Calu3 (cell line): ENCODE results near the gene ARID5B. TPM values are rescaled to one million over a fixed set of nuclear protein-coding genes. Genes with fewer than 3 reads are reported as not detected.

Experiments
- BruUV-seq: library from RNA; stranded (reverse); fragments of 400-500 nt; replicated peaks from 2 replicates; lab custom pipeline; 2021; lab: Mats Ljungman, UMichigan
- CTCF ChIA-PET: fragments of 300-600 bp; sonication (Branson Sonifier 250); formaldehyde crosslinking; loops from one replicate; lab custom pipeline; 2022; ENCODE audit warnings: antibody characterized with exemption; lab: Charles Lee
- DNase-seq: peaks from one replicate; pipeline ENCODE4 v3.0.0; 2022
- H3K27ac Mint-ChIP-seq: one replicate; pipeline ENCODE4 v1.8.0; 2022; ENCODE audit warnings: mixed read lengths; ENCODE audit not compliant: unreplicated experiment
- H3K27me3 Mint-ChIP-seq: one replicate; pipeline ENCODE4 v1.8.0; 2022; ENCODE audit warnings: mixed read lengths; ENCODE audit not compliant: unreplicated experiment
- H3K36me3 Mint-ChIP-seq: one replicate; pipeline ENCODE4 v1.8.0; 2022; ENCODE audit warnings: mild to moderate bottlenecking, moderate library complexity, mixed read lengths; ENCODE audit not compliant: insufficient read depth, unreplicated experiment
- H3K4me1 Mint-ChIP-seq: one replicate; pipeline ENCODE4 v1.8.0; 2022; ENCODE audit warnings: mild to moderate bottlenecking, low read depth, mixed read lengths; ENCODE audit not compliant: unreplicated experiment
- H3K4me3 Mint-ChIP-seq: one replicate; pipeline ENCODE4 v1.8.0; 2022; ENCODE audit warnings: mild to moderate bottlenecking, low read depth, moderate library complexity, mixed read lengths; ENCODE audit not compliant: unreplicated experiment
- H3K9me3 Mint-ChIP-seq: one replicate; pipeline ENCODE4 v1.8.0; 2022; ENCODE audit warnings: low read depth, mixed read lengths; ENCODE audit not compliant: unreplicated experiment
- intact Hi-C: fragments of 100-400 bp; cut with micrococcal nuclease; formaldehyde crosslinking; loops from one replicate; pipeline ENCODE4 v1.10.0; 2022; ENCODE audit not compliant: unreplicated experiment
- total RNA-seq: library from RNA; stranded (reverse); gene quantifications from 2 replicates; pipeline ENCODE4 v1.2.3, GENCODE V29; 2022
- TF ChIP-seq, protein P1 (sequence below): fragments of 200-600 bp; IDR thresholded peaks from one replicate; pipeline ENCODE4 v1.8.0; 2022; ENCODE audit warnings: antibody characterized with exemption; ENCODE audit not compliant: unreplicated experiment

Gene ARID5B
- total RNA-seq, 1 experiment from 2014 or later = 10.0 TPM

DNA sequence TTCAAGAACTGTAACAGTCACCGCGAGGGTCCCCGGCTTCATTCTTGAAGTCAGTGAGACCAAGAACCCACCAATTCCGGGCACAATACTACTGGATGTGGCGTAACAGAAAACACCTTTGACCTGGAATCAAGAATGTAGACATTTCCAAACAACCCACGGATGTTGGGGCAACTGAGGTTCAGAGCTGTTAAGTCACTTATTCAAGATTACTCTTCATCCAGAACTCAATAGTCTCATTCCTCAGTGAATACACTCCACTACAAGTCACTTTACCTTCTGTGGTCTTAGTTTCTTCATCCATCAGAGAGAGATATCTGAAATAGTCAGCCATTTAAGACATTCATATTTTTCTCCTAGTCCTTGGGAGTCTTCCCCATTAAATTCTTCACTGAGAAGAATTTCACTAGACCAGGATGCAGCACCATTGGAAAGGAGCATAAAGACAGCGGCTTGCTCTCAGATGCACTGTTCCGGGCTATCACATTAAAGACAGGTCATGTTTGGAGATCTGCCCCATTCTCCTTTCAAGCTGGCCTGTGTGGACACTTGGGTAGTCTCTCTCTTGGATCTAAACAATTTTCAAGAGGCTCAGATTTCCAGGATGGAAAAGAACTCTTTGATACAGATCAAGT, 32.3 kb upstream of the ARID5B start:
- DNase-seq = no peak
- BruUV-seq = no TSS peak
- Mint-ChIP-seq H3K4me1 (peaks cover 23% of the 10 kb centered on the region), H3K27me3 (no peaks in the 10 kb centered on the region), H3K9me3 (no peaks in the 10 kb centered on the region), H3K36me3 (no peaks in the 10 kb centered on the region), H3K4me3 (no peak overlapping the region), H3K27ac (no peak overlapping the region)
- CTCF ChIA-PET = no interaction called here
- intact Hi-C loops = no loop called here
- TF ChIP-seq, protein P1, sequence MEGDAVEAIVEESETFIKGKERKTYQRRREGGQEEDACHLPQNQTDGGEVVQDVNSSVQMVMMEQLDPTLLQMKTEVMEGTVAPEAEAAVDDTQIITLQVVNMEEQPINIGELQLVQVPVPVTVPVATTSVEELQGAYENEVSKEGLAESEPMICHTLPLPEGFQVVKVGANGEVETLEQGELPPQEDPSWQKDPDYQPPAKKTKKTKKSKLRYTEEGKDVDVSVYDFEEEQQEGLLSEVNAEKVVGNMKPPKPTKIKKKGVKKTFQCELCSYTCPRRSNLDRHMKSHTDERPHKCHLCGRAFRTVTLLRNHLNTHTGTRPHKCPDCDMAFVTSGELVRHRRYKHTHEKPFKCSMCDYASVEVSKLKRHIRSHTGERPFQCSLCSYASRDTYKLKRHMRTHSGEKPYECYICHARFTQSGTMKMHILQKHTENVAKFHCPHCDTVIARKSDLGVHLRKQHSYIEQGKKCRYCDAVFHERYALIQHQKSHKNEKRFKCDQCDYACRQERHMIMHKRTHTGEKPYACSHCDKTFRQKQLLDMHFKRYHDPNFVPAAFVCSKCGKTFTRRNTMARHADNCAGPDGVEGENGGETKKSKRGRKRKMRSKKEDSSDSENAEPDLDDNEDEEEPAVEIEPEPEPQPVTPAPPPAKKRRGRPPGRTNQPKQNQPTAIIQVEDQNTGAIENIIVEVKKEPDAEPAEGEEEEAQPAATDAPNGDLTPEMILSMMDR = no peak

DNA sequence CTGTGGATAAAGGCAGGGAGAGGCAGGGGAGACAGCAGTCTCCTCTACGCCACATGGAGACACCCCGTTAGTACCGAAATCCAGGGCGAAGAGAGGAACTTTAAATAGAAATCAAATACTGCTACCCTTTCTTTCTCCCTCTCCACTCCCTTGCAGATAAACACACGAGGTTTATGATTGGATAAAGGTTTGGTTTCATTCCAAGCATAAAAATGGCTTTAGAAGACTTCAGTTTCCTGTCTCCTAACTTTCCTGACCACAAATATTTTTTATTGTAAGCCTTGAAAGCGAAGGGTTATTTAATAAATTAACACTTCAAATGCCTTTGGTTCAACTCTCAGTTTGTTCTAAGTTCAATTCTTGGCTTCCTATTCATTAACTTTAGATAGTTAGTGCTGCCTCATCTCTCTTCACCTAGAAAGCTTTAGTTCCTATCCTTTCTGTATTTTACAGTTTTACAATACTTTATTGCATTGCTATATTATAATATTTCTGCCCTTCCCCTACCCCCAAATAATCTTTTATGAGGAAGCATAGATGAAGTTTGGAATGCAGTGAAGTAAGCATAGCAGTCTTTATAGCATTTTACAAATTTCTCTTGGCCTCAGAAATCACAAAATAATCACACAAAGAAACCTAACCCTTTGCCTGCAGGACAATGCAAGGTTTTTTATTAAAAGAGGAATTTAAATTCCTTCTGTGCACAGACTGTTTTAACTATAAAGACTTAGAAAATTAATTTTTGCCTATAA, 31.5 kb upstream of the ARID5B start:
- Mint-ChIP-seq H3K9me3 (no peaks in the 10 kb centered on the region), H3K4me1 (peaks cover 23% of the 10 kb centered on the region), H3K36me3 (no peaks in the 10 kb centered on the region), H3K27ac (no peak overlapping the region), H3K27me3 (peaks cover 7% of the 10 kb centered on the region), H3K4me3 (no peak overlapping the region)
- no TSS peak for BruUV-seq
- CTCF ChIA-PET = no interaction called here
- intact Hi-C loops = no loop called here
- no peak for DNase-seq
- TF ChIP-seq, protein P1 = no peak

DNA sequence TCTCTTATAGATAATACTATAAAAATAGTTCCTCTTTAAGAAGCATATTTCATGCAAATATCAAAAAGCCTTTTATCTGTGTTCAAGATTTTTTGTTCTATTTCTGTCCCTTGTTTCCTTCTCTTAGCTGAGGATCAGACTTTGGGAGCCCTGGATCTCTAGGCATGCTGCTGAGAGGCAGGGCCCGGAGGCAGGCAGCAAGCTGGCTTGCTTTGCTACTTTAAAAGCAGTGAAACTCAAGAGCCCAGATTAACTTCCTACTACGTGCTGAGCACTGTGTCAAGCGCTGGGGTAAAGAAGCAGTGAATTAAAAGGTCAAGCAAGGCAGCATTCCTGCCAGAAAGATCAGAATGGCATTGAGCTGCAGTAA, 31.0 kb upstream of the ARID5B start:
- CTCF ChIA-PET = no interaction called here
- TF ChIP-seq, protein P1 = no peak
- no TSS peak for BruUV-seq

DNA sequence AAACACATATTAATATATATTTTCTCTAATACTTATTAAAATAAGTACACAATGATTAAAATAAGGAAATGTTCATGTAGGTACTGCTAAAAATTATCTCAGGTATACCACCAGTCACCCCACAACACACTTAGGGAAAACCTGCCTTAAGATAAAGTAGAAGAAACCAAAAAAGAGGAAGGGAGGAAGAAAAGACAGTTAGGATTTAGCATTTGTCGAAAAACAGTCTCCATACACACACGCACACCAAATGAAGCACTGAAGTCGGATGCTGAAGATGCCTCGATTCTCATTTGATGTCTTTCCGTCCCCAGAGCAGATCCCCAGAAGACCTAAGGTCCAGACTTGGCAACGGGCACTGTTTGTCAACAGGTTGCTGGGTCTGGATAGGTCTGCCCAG, 30.0 kb upstream of the ARID5B start:
- H3K27ac Mint-ChIP-seq = no peak overlapping the region
- H3K4me3 Mint-ChIP-seq = no peak overlapping the region
- H3K36me3 Mint-ChIP-seq = no peaks in the 10 kb centered on the region
- CTCF ChIA-PET = no interaction called here
- peaks cover 23% of the 10 kb centered on the region for H3K4me1 Mint-ChIP-seq
- H3K27me3 Mint-ChIP-seq = peaks cover 11% of the 10 kb centered on the region
- no TSS peak for BruUV-seq
- intact Hi-C loops = no loop called here
- TF ChIP-seq, protein P1 = no peak
- H3K9me3 Mint-ChIP-seq = no peaks in the 10 kb centered on the region
- DNase-seq = no peak

More for the DNA sequence above, 31.0 kb upstream of the ARID5B start:
- peaks cover 23% of the 10 kb centered on the region for H3K4me1 Mint-ChIP-seq
- H3K9me3 Mint-ChIP-seq = no peaks in the 10 kb centered on the region
- H3K27ac Mint-ChIP-seq = no peak overlapping the region
- H3K27me3 Mint-ChIP-seq = peaks cover 11% of the 10 kb centered on the region
- no peak overlapping the region for H3K4me3 Mint-ChIP-seq
- H3K36me3 Mint-ChIP-seq = no peaks in the 10 kb centered on the region
- intact Hi-C loops = no loop called here
- no peak for DNase-seq
